Suprapubic skin (tissue), 3 donors: ENCODE data around the gene CD209.

Source experiments
- CTCF ChIP-seq, 2 donors: fragments of 200-600 bp in 1 of 2; fragments of 450-650 bp in 1 of 2; sonication (generic) in 1 of 2; IDR thresholded peaks; one replicate each; pipeline ENCODE4 v1.5.1; 2016 to 2019; ENCODE audit warnings: antibody characterized with exemption in 2 of 2, mild to moderate bottlenecking in 1 of 2, moderate library complexity in 1 of 2
- EP300 ChIP-seq: sonication (generic); formaldehyde crosslinking; IDR thresholded peaks from one replicate; pipeline ENCODE4 v1.6.1; 2017; ENCODE audit warnings: antibody characterized with exemption
- POLR2A ChIP-seq, 2 donors: fragments of 450-650 bp; IDR thresholded peaks; one replicate each; pipeline ENCODE4 v1.6.1; 2017; ENCODE audit warnings: antibody characterized with exemption in 2 of 2, mild to moderate bottlenecking in 2 of 2, moderate library complexity in 2 of 2

- no peak for TF ChIP-seq CTCF (IDR thresholded peaks at IDR 0.05)
- TF ChIP-seq EP300, result no peak
- TF ChIP-seq POLR2A (IDR thresholded peaks at IDR 0.05), result no peak
Measured at GRCh38 chr19:7729831-7730285, 17.5 kb downstream of the CD209 start.
